G401 (cell line): ENCODE data around the gene CYP2W1. TPM values are rescaled to one million over a fixed set of nuclear protein-coding genes. Genes with fewer than 3 reads are reported as not detected.

Source experiments
- DNase-seq: peaks from one replicate; pipeline ENCODE4 v3.0.0-alpha.2; 2015; ENCODE audit warnings: low spot score
- in situ Hi-C: cut with HindIII; loops from 2 replicates; pipeline ENCODE4 v1.10.0; 2016; ENCODE audit warnings: low sequenced_read_pairs, mixed read lengths
- total RNA-seq: library from RNA; depleted of rRNA; stranded (reverse); fragments of >200 nt; shearing (Covaris generic); gene quantifications from 2 replicates; pipeline ENCODE4 v1.2.3, GENCODE V29; 2014

The CYP2W1 gene
- total RNA-seq, 1 experiment from 2014 or later: 0.34 TPM

DNA sequence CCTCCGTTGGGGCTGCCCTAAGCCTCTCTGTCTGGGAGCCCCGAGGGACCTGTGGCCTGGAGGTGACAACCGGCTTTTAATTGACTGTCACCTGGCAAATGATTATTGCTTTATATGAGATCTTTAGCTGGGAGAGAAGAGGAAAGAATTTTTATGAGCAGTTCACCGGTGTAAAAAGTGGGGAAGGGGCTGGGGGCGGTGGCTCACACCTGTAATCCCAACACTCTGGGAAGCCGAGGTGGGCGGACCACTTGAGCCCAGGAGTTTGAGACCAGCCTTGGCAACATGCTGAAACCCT lies 5.0 kb upstream of the CYP2W1 start:
- DNase-seq: no peak
- in situ Hi-C loops: no loop called here

DNA sequence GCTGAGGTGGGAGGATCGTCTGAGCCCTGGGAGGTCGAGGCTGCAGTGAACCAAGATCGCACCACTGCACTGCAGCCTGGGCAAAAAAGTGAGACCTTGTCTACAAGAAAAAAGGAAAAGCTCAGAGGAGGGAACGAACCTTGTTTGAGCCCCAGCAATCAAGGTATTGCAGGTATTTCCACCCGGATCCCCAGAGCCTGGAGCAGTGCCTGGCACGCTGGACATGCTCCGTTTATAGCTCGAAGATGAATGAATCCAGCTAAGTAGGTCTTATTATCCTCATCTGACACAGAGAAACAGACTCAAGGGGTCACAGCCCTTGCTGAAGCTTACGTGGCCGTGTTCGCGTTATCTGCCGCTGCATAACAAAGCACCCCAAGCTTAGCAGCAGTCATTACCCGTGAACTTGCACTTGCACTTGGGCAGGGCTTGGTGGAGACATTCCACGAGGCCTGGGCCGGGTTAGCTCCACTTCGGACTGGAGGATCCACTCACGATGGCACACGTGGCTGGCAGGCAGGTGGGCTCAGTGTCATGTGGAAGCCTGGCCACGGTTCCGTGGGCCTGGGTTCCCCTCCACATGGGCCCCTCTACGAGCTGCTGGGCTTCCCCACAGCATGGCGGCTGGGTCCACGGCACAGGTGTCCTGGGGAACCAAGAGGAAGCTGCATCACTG lies 4.4 kb upstream of the CYP2W1 start:
- in situ Hi-C loops: no loop called here
- DNase-seq: no peak

DNA sequence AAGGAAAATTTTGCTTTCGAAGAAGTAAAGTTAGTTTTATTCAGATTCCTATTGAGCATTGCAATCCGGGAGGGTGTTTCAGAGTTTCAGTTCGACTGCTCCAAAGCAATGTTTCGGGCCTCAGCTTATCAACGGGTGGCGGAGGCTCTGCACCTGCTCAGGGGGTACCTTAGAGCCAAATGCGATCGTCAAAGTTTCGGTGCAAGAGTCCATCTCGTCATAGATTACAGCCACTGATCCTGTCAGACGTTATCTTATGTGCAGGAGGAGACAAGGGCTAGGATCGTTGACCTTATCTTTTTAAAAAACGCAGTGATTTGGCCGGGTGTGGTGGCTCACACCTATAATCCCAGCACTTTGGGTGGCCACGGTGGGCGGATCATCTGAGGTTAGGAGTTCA lies 3.8 kb upstream of the CYP2W1 start:
- in situ Hi-C loops: no loop called here
- DNase-seq: no peak

DNA sequence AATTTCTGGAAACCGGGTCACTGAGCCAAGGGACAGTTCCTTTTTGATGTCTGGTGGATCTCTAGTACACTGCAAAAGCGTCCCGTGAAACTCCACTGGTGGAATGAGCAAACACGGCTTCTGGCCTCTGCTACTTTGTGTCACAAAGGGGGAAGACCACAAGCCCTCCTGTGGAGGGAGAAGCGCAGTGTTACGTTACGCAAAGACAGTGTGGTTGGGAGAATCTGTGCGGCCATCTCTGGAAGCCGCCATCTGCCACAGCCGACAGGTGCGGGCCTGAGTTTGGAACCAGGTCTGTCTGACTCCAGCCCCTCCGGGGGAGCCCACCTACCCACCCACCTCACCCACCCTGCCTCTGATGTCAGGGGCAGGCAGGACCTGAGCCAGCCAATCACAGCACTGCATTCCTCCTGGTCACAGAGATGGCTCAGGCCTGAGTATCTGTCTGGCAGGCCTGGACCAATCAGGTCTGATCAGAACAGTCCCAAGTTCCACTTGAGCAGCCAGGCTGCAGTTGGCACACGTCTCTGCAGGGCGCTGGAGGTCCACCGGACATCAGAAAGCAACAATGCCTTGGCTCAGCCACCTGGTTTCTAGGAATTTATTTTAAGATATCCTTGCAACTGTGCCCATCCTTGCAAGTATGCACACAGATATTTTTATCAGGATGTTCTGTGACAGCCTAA lies 3.0 kb upstream of the CYP2W1 start:
- in situ Hi-C loops: no loop called here

DNA sequence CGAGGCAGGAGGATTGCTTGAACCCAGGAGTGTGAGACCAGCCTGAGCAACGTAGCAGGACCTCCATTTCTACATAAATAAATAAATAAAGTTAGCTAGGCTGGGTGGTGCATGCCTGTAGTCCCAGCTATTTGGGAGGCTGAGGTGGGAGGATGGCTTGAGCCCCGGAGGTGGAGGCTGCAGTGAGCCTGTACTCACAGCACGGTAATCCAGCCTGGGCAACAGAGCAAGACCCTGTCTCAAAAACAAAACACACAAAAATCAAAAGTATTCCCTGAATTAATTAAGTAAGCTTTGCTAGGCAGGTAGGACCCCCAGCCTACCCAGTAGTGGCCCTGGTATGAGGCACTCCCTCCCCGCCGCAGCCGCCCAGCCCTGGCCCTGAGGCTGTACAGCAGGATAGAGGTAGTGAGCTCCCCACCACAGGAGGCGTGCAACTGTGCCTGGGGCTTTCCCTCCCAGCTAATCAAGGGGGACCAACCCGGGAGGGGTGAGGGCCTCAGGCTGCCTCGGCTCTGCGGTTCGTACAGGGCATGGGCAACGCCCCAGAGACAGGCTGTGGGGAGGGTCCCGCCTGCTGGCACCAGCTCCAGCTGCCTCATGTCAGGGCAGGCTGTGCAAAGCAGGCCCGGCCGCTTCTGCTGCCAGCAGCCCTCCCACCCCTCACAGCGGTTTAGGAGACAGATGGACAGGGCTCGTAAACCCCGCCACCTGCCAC lies 1.0 kb upstream of the CYP2W1 start:
- DNase-seq: no peak
- in situ Hi-C loops: no loop called here

More for the DNA sequence above, 3.0 kb upstream of the CYP2W1 start:
- no peak for DNase-seq

DNA sequence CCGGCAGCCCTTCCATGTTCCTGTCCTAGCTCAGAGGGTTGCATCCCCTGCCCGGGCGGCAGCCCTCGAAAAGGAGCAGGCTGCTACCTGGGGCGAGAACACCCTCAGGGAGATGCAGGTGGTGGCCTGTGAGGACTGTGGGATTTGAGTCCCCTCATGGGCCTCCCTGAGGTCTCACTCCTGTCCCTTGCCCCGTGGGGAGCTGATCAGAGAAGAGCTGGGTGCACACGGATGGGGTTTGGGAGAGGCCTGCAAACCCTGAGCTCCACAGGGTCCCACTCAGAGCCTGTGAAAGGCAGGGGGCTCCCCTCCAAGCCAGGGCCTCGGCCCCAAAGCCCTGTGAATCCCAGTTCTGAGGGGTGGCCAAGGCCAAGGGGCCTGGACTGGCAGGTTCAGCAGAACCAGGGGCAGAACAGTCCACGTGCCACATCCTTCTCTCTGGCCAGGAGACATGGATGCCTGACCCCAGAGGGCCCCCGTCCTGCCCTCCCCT lies 424 bp upstream of the CYP2W1 start:
- no peak for DNase-seq
- in situ Hi-C loops: no loop called here

DNA sequence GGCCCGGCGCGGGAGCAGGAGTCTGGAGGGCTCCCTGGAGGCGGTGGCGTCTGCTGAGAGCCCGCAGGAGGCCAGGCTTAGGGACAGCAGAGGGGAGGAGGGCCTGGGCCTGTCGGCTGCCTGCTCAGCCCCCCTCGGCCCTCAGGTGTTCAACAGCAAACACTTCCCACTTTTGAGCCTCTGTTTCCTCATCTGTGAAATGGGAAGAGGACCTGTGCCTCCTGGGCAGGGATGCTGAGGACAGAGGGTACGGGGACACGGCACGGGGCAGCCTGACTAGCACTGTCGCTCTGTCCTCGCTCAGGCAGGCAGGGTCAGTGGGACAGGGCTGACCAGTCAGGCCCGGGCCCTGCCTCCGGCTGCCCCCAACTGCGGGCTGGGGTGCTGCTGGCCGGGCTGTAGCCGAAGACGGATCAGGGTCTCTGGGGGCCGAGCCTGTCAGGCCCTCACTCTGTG lies 663 bp downstream of the CYP2W1 start:
- DNase-seq: no peak
- in situ Hi-C loops: no loop called here

DNA sequence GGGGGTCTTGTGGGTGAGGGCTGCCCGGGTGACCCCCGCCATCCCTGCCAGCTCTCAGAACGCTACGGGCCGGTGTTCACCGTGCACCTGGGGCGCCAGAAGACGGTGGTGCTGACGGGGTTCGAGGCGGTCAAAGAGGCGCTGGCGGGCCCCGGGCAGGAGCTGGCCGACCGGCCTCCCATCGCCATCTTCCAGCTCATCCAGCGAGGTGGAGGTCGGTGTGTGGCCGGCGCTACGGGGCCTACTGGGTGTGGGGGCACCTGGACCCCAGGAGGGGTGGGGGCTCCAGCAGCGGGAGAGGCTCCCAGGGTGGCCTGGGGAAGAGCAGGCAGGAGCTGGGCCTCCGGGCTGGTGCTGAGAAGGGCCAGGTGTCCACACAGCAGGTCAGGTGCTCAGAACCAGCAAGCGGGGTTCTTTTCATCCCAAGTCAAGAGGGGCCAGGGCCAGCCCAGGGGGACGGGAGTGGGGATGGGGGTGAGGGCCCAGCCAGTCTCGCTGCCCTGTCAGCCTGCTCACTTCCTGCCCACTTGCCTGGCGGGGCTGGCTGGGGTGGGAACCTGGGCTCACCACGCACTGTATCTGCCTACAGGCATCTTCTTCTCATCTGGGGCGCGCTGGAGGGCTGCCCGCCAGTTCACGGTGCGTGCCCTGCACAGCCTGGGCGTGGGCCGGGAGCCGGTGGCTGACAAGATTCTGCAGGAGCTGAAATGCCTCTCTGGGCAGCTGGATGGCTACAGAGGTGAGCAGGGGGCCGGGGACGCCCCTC lies 1.6 kb downstream of the CYP2W1 start:
- in situ Hi-C loops: no loop called here
- no peak for DNase-seq

DNA sequence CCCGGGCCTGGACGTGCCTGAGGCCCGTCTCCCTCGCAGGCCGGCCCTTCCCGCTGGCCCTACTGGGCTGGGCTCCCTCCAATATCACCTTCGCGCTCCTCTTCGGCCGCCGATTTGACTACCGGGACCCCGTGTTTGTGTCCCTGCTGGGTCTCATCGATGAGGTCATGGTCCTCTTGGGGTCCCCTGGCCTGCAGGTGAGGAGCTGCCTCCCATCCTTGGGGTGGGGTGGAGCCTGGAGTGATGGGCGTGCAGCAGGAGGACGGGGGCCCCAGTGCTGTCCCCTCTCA lies 2.1 kb downstream of the CYP2W1 start:
- DNase-seq: no peak
- in situ Hi-C loops: no loop called here

DNA sequence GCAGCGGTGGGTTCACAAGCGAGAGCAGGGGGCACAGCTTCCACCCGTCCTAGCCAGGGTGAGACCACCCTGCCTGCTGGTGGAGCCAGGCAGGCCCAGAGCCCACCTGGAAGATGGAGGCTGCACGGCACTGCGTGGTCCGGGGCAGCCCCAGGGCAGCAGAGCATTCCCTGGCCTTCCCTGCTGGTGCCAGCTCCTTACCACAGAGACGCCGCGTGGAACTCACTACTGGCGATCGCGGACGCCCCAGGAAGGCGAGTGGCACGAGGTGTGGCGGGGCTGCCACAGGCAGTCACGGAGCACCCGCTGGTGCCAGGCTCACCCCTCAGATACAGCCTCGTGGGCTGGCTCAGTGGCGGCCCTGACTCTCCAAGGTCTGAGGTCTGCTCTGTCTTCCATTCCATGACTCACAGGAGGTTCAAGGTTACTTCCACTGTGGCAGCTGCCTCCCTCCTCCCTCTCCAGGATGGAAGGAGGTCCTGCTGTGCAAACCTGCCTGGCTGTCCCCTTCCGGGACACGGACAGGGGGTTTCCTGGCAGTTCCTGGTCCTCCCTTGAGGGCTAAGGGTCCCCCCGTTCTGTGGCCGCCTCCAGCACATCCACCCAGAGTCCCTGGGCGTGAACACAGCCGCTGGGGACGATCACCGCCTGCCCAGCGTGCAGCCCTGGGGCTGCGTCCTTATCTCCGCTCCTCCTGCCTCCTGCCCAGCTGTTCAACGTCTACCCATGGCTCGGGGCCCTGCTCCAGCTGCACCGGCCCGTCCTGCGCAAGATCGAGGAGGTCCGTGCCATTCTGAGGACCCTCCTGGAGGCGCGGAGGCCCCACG lies 3.1 kb downstream of the CYP2W1 start:
- no peak for DNase-seq
- in situ Hi-C loops: no loop called here

DNA sequence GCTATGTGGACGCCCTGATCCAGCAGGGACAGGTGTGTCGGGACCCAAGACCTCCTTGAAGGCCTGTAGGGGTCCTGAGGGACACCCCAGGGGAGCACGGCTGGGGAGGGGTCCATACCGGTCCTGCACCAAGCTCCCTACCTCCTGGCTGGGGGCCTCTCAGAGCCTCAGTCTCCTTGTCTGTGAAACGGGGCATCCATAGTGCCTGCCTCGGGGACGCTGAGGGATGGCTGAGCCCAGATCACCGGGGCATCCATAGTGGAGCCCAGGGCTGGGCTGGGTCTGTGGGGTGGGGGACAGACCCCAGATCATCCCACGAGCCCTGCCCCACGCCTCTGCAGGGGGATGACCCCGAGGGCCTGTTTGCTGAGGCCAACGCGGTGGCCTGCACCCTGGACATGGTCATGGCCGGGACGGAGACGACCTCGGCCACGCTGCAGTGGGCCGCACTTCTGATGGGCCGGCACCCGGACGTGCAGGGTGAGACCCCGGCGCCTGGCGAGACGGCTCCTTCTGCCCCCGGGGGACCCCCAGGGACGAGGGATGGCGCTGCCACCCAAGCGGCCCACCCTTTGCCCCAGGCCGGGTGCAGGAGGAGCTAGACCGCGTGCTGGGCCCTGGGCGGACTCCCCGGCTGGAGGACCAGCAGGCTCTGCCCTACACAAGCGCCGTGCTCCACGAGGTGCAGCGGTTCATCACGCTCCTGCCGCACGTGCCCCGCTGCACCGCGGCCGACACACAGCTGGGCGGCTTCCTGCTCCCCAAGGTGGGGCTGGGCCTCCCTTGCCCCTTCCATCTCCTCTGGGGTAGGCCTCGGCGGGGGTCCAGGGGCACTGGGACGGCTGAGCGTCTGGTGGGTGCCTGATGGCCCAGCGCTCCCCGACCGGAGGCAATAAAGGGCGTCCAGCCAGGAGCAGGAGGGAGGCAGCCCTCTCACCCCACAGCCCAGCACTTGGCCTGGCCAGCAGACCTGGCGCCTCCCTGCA lies 4.1 kb downstream of the CYP2W1 start:
- DNase-seq: no peak
- in situ Hi-C loops: no loop called here

DNA sequence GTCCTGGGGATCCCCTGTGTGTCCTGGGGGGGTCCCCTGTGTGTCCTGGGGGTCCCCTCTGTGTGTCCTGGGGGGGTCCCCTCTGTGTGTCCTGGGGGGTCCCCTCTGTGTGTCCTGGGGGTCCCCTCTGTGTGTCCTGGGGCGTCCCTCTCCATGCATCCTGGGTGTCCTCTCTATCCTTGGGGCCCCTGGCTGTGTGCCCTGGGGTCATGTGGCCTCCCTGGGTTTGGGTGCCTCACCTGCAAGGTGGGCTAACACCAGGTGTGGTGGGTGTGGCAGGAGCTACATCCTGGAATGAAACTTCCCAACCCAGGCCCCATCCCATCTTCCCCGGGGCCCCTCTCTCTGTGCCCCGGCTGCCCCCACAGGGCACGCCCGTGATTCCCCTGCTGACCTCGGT lies 4.9 kb downstream of the CYP2W1 start:
- DNase-seq: no peak
- in situ Hi-C loops: no loop called here

DNA sequence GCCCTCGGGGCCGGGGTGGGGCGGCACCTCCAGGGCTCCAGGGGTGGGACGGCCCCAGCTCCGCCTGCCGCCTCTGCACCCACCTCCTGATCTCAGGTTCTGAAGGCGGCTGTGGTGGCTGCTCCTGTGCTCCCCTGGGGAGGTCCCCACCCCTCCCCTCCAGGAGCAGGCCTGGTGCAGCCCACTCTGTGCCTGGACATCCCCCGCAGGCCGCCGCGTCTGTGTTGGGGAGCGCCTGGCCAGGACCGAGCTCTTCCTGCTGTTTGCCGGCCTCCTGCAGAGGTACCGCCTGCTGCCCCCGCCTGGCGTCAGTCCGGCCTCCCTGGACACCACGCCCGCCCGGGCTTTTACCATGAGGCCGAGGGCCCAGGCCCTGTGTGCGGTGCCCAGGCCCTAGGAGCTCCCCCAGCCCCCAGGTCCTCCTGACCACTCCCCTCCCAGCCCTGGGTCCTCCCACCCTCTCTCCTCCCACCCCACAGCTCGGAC lies 5.5 kb downstream of the CYP2W1 start:
- DNase-seq: no peak
- in situ Hi-C loops: no loop called here

DNA sequence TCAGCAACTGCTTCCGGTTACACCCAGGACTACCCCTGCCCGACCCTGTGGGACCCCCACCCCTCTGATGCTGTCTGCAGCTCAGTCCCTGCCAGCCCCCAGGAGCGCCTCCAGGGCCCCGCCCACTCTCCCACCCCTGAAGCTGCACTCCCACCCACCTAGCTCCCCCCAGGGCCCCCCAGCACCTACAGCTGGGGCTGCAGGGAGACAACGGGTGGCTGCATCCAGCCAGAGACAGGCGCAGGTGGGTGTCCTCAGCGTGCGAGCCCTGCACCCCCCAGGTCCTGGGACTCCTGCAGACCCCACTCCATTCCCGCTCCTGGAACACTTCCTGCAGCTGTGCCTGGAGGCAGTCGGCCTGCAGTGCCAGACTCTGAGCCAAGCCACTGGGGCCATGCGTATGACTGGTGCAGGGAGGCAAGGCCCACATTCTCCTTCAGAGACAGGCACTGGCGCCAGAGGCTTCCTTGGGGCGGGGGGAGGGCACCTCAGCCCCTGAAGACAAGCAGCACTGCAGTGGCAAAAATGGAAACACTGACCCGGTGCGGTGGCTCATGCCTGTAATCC lies 6.1 kb downstream of the CYP2W1 start:
- in situ Hi-C loops: no loop called here
- no peak for DNase-seq

DNA sequence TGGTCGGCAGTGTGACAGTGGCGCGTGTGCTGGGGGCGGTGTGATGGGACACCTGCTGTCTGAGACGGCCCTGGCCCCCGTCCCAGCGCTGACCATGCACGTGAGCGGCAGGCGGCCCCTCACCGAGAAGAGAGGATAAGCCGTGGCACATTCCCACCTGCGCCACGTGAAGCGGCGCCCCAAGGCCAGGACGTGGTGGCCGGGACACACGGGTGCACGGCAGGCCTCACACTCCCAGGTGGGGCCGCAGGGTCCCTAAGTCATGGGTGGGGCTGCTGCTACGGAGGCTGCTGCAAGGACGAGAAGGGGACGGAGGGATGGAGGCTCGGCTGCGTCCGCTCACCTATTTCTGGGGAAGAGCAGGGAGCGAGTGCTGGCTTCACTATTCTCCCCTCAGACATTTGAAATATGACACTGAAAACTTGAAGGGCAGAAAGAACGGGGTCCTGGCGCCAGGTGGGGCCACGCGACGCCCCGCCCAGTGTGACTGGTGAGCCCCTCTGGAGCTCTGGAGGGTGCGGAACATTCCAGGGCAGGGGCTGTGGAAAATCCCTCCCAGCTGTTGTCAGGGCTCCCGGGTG lies 7.5 kb downstream of the CYP2W1 start:
- in situ Hi-C loops: no loop called here
- no peak for DNase-seq

DNA sequence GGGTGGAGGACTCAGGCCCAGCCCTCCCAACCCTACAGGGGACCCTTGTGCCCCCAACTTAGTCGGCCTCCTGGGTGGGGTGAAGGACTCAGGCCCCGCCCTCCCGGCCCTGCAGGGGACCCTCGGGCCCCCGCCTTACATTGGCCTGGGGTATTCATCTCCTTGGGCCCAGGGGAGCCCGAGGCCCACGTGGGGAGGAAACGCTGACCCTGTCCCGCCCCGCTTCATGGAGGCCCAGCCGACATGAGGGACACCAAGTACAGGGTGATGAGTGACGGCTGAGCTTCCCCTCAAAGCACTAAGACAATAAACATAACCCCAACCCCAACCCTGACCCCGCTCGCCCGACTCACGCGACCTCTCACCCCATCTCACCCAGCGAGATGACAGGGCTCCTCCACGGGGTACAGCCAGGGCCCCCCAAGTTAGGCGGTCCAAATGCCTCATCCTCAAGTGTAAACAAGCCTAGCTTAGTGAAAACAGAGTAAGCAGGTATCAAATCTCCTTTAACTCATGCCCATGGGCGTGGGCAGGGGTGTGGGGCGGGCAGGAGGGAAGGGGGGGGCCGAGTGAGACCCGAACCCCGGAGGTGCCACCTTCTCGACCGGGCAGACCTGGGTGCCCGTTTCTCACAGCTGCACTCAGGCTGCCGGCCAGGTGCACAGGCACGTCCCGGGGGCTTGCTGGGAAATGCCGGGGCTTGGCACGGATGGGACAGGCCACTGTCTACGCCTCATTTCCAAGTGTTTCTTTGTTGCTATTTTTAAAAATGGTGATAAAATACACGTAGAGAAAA lies 8.2 kb downstream of the CYP2W1 start:
- in situ Hi-C loops: no loop called here
- no peak for DNase-seq
